HEK293 (cell line): ENCODE results near the gene SEMA3G.

Experiments used
- BCL11A ChIP-seq: fragments of 450-650 bp; formaldehyde crosslinking; IDR thresholded peaks from 2 replicates; pipeline ENCODE4 v1.5.1; 2016; ENCODE audit warnings: low read depth, missing biosample characterization, missing genetic modification characterization
- CTCF ChIP-seq: fragments of 450-650 bp; formaldehyde crosslinking; IDR thresholded peaks from 2 replicates; pipeline ENCODE4 v1.5.1; 2016; ENCODE audit warnings: missing biosample characterization, missing genetic modification characterization
- REST ChIP-seq: fragments of 450-650 bp; formaldehyde crosslinking; IDR thresholded peaks from 2 replicates; pipeline ENCODE4 v1.5.1; 2016; ENCODE audit warnings: missing biosample characterization, missing genetic modification characterization
- YY1 ChIP-seq: fragments of 450-650 bp; formaldehyde crosslinking; IDR thresholded peaks from 2 replicates; pipeline ENCODE4 v1.5.1; 2018; ENCODE audit warnings: missing biosample characterization, missing genetic modification characterization
- ZBTB1 ChIP-seq: fragments of 450-650 bp; formaldehyde crosslinking; IDR thresholded peaks from 2 replicates; pipeline ENCODE4 v1.5.1; 2016; ENCODE audit warnings: missing biosample characterization, missing genetic modification characterization
- ZNF138 ChIP-seq: fragments of 450-650 bp; formaldehyde crosslinking; IDR thresholded peaks from 2 replicates; pipeline ENCODE4 v1.5.1; 2016; ENCODE audit warnings: missing biosample characterization, missing genetic modification characterization, borderline replicate concordance
- ZNF214 ChIP-seq: fragments of 450-650 bp; formaldehyde crosslinking; IDR thresholded peaks from 2 replicates; pipeline ENCODE4 v1.5.1; 2017; ENCODE audit warnings: missing biosample characterization, mild to moderate bottlenecking, missing genetic modification characterization, borderline replicate concordance
- ZNF776 ChIP-seq: fragments of 450-650 bp; formaldehyde crosslinking; IDR thresholded peaks from 2 replicates; pipeline ENCODE4 v1.5.0; 2017; ENCODE audit warnings: missing biosample characterization, missing genetic modification characterization, borderline replicate concordance
- ZSCAN18 ChIP-seq: fragments of 450-650 bp; formaldehyde crosslinking; IDR thresholded peaks from 2 replicates; pipeline ENCODE4 v1.5.1; 2016; ENCODE audit warnings: missing biosample characterization, missing genetic modification characterization
- TF ChIP-seq, protein P1 (sequence below): fragments of 450-650 bp; formaldehyde crosslinking; conservative IDR thresholded peaks from 2 replicates; pipeline ENCODE4 v1.5.1; 2016; ENCODE audit warnings: low read depth, missing biosample characterization, missing genetic modification characterization
- TF ChIP-seq, protein P2 (sequence below): fragments of 450-650 bp; formaldehyde crosslinking; IDR thresholded peaks from 2 replicates; pipeline ENCODE4 v1.5.1; 2017; ENCODE audit warnings: missing biosample characterization, missing genetic modification characterization
- TF ChIP-seq, protein P3 (sequence below): fragments of 450-650 bp; formaldehyde crosslinking; conservative IDR thresholded peaks from 2 replicates; pipeline ENCODE4 v1.5.1; 2016; ENCODE audit warnings: low read depth, missing biosample characterization, missing genetic modification characterization
- TF ChIP-seq, protein P4 (sequence below): fragments of 450-650 bp; formaldehyde crosslinking; IDR thresholded peaks from 2 replicates; pipeline ENCODE4 v1.5.1; 2016; ENCODE audit warnings: missing biosample characterization, missing genetic modification characterization, low read depth

DNA sequence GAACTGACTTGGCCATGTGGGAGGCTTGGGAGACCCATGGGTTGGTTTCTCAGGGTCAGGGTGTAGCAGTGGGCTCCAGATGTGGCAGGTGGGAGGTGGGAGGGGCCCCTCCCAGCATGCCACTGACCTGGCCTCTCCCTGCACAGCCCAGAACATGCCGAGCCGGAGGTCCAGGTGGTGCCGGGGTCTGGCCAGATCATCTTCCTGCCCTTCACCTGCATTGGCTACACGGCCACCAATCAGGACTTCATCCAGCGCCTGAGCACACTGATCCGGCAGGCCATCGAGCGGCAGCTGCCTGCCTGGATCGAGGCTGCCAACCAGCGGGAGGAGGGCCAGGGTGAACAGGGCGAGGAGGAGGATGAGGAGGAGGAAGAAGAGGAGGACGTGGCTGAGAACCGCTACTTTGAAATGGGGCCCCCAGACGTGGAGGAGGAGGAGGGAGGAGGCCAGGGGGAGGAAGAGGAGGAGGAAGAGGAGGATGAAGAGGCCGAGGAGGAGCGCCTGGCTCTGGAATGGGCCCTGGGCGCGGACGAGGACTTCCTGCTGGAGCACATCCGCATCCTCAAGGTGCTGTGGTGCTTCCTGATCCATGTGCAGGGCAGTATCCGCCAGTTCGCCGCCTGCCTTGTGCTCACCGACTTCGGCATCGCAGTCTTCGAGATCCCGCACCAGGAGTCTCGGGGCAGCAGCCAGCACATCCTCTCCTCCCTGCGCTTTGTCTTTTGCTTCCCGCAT, 42.3 kb upstream of the SEMA3G start:
- TF ChIP-seq REST (tag by site-specific recombination) (no peak), CTCF (tag by site-specific recombination) (no peak), ZSCAN18 (tag by site-specific recombination) (no peak), ZBTB1 (no peak), YY1 (no peak), ZNF776 (tag by site-specific recombination) (no peak), BCL11A (tag by site-specific recombination) (no peak), ZNF138 (tag by site-specific recombination) (no peak), ZNF214 (tag by site-specific recombination) (no peak)
- TF ChIP-seq, protein P1, sequence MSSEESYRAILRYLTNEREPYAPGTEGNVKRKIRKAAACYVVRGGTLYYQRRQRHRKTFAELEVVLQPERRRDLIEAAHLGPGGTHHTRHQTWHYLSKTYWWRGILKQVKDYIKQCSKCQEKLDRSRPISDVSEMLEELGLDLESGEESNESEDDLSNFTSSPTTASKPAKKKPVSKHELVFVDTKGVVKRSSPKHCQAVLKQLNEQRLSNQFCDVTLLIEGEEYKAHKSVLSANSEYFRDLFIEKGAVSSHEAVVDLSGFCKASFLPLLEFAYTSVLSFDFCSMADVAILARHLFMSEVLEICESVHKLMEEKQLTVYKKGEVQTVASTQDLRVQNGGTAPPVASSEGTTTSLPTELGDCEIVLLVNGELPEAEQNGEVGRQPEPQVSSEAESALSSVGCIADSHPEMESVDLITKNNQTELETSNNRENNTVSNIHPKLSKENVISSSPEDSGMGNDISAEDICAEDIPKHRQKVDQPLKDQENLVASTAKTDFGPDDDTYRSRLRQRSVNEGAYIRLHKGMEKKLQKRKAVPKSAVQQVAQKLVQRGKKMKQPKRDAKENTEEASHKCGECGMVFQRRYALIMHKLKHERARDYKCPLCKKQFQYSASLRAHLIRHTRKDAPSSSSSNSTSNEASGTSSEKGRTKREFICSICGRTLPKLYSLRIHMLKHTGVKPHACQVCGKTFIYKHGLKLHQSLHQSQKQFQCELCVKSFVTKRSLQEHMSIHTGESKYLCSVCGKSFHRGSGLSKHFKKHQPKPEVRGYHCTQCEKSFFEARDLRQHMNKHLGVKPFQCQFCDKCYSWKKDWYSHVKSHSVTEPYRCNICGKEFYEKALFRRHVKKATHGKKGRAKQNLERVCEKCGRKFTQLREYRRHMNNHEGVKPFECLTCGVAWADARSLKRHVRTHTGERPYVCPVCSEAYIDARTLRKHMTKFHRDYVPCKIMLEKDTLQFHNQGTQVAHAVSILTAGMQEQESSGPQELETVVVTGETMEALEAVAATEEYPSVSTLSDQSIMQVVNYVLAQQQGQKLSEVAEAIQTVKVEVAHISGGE (tag by site-specific recombination): no peak
- TF ChIP-seq, protein P2, sequence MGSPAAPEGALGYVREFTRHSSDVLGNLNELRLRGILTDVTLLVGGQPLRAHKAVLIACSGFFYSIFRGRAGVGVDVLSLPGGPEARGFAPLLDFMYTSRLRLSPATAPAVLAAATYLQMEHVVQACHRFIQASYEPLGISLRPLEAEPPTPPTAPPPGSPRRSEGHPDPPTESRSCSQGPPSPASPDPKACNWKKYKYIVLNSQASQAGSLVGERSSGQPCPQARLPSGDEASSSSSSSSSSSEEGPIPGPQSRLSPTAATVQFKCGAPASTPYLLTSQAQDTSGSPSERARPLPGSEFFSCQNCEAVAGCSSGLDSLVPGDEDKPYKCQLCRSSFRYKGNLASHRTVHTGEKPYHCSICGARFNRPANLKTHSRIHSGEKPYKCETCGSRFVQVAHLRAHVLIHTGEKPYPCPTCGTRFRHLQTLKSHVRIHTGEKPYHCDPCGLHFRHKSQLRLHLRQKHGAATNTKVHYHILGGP (tag by site-specific recombination): no peak
- TF ChIP-seq, protein P3, sequence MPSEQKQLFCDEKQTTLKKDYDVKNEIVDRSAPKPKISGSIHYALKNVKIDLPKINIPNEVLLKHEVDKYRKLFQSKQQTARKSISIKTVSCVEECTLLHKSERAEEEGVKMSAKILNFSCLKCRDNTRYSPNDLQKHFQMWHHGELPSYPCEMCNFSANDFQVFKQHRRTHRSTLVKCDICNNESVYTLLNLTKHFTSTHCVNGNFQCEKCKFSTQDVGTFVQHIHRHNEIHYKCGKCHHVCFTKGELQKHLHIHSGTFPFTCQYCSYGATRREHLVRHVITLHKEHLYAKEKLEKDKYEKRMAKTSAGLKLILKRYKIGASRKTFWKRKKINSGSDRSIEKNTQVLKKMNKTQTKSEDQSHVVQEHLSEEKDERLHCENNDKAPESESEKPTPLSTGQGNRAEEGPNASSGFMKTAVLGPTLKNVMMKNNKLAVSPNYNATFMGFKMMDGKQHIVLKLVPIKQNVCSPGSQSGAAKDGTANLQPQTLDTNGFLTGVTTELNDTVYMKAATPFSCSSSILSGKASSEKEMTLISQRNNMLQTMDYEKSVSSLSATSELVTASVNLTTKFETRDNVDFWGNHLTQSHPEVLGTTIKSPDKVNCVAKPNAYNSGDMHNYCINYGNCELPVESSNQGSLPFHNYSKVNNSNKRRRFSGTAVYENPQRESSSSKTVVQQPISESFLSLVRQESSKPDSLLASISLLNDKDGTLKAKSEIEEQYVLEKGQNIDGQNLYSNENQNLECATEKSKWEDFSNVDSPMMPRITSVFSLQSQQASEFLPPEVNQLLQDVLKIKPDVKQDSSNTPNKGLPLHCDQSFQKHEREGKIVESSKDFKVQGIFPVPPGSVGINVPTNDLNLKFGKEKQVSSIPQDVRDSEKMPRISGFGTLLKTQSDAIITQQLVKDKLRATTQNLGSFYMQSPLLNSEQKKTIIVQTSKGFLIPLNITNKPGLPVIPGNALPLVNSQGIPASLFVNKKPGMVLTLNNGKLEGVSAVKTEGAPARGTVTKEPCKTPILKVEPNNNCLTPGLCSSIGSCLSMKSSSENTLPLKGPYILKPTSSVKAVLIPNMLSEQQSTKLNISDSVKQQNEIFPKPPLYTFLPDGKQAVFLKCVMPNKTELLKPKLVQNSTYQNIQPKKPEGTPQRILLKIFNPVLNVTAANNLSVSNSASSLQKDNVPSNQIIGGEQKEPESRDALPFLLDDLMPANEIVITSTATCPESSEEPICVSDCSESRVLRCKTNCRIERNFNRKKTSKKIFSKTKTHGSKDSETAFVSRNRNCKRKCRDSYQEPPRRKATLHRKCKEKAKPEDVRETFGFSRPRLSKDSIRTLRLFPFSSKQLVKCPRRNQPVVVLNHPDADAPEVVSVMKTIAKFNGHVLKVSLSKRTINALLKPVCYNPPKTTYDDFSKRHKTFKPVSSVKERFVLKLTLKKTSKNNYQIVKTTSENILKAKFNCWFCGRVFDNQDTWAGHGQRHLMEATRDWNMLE (tag by site-specific recombination): no peak
- TF ChIP-seq, protein P4, sequence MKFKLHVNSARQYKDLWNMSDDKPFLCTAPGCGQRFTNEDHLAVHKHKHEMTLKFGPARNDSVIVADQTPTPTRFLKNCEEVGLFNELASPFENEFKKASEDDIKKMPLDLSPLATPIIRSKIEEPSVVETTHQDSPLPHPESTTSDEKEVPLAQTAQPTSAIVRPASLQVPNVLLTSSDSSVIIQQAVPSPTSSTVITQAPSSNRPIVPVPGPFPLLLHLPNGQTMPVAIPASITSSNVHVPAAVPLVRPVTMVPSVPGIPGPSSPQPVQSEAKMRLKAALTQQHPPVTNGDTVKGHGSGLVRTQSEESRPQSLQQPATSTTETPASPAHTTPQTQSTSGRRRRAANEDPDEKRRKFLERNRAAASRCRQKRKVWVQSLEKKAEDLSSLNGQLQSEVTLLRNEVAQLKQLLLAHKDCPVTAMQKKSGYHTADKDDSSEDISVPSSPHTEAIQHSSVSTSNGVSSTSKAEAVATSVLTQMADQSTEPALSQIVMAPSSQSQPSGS (tag by site-specific recombination): no peak
